Body of pancreas (tissue), 4 donors: ENCODE results near the gene RPRD1A. TPM values are rescaled to one million over a fixed set of nuclear protein-coding genes. Genes with fewer than 3 reads are reported as not detected.
"Not testable (repeated sequence)": the region's sequence is repeated elsewhere in the genome, so short reads cannot be mapped to it uniquely, and the experiment has no call there.

ENCODE experiments used
- ATAC-seq: fragments of 150-250 bp; one replicate; pipeline ENCODE4 v1.9.1; 2016
- DNase-seq, 4 donors: peaks; one replicate each; pipeline ENCODE4 v3.0.0-alpha.2; 2019
- H3K27ac ChIP-seq, 4 donors: fragments of 200-600 bp; sonication (generic); 1 replicate in 3 of 4; 2 replicates in 1 of 4; pipeline versions ENCODE4 v1.5.1 to v1.6.1; 2016 to 2019; ENCODE audit warnings: mild to moderate bottlenecking in 1 of 4, mixed read lengths in 1 of 4, moderate library complexity in 1 of 4
- H3K27me3 ChIP-seq, 2 donors: fragments of 200-600 bp; sonication (generic); one replicate each; pipeline ENCODE4 v1.6.0; 2016; ENCODE audit warnings: mild to moderate bottlenecking in 1 of 2
- H3K36me3 ChIP-seq, 2 donors: fragments of 200-600 bp; sonication (generic); replicated peaks in 1 of 2; 2 replicates each; pipeline ENCODE4 v1.5.1; 2016; ENCODE audit warnings: low read depth in 2 of 2; ENCODE audit not compliant: insufficient read depth in 1 of 2
- H3K4me1 ChIP-seq: fragments of 200-600 bp; sonication (generic); one replicate; pipeline ENCODE4 v1.6.0; 2016
- H3K4me3 ChIP-seq, 2 donors: fragments of 200-600 bp; sonication (generic); 1 replicate in 1 of 2; 2 replicates in 1 of 2; pipeline ENCODE4 v1.5.1; 2016 to 2019
- H3K9me3 ChIP-seq, 3 donors: fragments of 200-600 bp; sonication (generic); 1 replicate in 2 of 3; 2 replicates in 1 of 3; pipeline ENCODE4 v1.5.1; 2016
- CTCF ChIP-seq, 7 experiments: fragments of 450-650 bp in 4 of 7; fragments of 200-600 bp in 3 of 7; sonication (generic) in 3 of 7; IDR thresholded peaks; one replicate each; pipeline ENCODE4 v1.5.1; 2016 to 2019; ENCODE audit warnings: antibody characterized with exemption in 7 of 7
- POLR2A ChIP-seq, 3 donors: fragments of 450-650 bp; IDR thresholded peaks; one replicate each; pipeline ENCODE4 v1.6.1; 2016; ENCODE audit warnings: antibody characterized with exemption in 3 of 3, mild to moderate bottlenecking in 2 of 3
- WGBS, 2 donors: methylation state at CpG; one replicate each; pipeline ENCODE4 v1.1.5; 2017; 5-methylcytosine and 5-hydroxymethylcytosine counted together
- intact Hi-C: fragments of 100-400 bp; cut with DNase I; formaldehyde crosslinking; loops from one replicate; pipeline ENCODE4 v1.15.1; 2023
- total RNA-seq, 2 donors: library from RNA; depleted of rRNA; stranded (reverse); fragments of >200 nt; gene quantifications; one replicate each; pipeline ENCODE4 v1.1.0, GENCODE V29; 2016

RPRD1A gene
- total RNA-seq, 2 donors from 2014 or later, result 36.3 to 66.6 TPM

GRCh38 chr18:35969676-35970075 lies 97.7 kb downstream of the RPRD1A start:
- Histone ChIP-seq H3K4me1 (peaks cover 21% of the 10 kb centered on the region), H3K4me3 (no peak overlapping the region), H3K27me3 (no peaks in the 10 kb centered on the region), H3K36me3 (no peaks in the 10 kb centered on the region), H3K27ac (no peak overlapping the region), H3K9me3 (no peaks in the 10 kb centered on the region)
- TF ChIP-seq CTCF (IDR thresholded peaks at IDR 0.05), result no peak
- no peak for TF ChIP-seq POLR2A (IDR thresholded peaks at IDR 0.05)
- DNase-seq (no peak), ATAC-seq (no peak)
- intact Hi-C loops, result no loop called here

DNA sequence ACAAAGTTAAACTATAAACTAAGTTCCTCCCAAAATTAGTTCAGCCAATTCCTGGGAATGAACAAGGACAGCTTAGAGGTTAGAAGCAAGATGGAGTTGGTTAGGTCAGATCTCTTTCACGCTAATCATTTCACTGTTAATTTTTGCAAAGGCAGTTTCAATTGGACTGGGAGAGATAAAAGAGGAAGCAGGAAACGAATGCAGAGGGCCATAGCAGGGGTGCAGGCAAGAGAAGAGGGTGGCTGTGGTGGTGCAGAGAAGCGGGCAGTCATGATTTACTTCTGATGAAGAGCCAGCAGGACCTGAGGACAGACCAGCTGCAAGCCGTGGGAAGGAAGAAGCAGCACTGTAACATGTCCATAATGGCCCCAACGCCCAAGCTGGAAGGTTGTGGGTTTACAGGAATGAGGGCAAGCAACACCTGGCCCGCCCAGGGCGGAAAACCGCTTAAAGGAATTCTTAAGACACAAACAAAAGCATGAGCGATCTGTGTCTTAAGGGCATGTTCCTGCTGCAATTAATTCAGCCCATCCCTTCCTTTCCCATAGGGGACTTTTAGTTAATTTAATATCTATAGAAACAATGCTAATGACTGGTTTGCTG lies 99.0 kb downstream of the RPRD1A start:
- Histone ChIP-seq H3K27ac (no peak overlapping the region), H3K4me1 (peaks cover 11% of the 10 kb centered on the region), H3K36me3 (no peaks in the 10 kb centered on the region), H3K4me3 (no peak overlapping the region), H3K27me3 (no peaks in the 10 kb centered on the region), H3K9me3 (no peaks in the 10 kb centered on the region)
- TF ChIP-seq CTCF (IDR thresholded peaks at IDR 0.05) (no peak), POLR2A (IDR thresholded peaks at IDR 0.05) (no peak)
- DNase-seq (no peak), ATAC-seq (no peak)
- 76 to 79% methylated on average over 9 of the region's 9 CpGs for WGBS, 2 donors
- intact Hi-C loops, result no loop called here

DNA sequence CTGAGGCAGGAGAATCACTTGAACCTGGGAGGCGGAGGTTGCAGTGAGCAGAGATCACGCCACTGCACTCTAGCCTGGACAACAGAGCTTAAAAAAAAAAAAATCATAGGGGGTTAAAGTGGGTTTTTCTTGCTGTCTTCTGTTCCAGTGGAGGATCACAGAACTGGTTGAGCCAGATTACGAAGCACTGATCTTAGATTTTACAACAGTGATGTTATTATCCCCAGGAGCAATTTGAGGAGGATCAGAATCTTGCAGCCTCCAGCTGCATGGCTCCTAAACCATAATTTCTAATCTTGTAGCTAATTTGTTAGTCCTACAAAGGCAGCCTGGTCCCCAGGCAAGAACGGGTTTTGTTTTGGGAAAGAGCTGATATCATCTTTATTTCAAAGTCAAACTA lies 99.5 kb downstream of the RPRD1A start:
- 78 to 79% methylated on average over 4 of the region's 4 CpGs for WGBS, 2 donors
- H3K36me3 ChIP-seq, H3K4me1 ChIP-seq, H3K4me3 ChIP-seq, intact Hi-C loops, H3K27ac ChIP-seq, ATAC-seq, H3K27me3 ChIP-seq, H3K9me3 ChIP-seq, DNase-seq: not testable (repeated sequence)

GRCh38 chr18:35964319-35964718 lies 103.0 kb downstream of the RPRD1A start:
- no peaks in the 10 kb centered on the region for H3K27me3 ChIP-seq
- TF ChIP-seq CTCF (IDR thresholded peaks at IDR 0.05) (no peak), POLR2A (IDR thresholded peaks at IDR 0.05) (no peak)
- ATAC-seq, result no peak
- no peak for DNase-seq
- intact Hi-C loops, result no loop called here
- no peaks in the 10 kb centered on the region for H3K9me3 ChIP-seq
- no peaks in the 10 kb centered on the region for H3K4me1 ChIP-seq
- H3K4me3 ChIP-seq, result no peak overlapping the region
- no peak overlapping the region for H3K27ac ChIP-seq
- H3K36me3 ChIP-seq, result peaks cover 0 to 3% of the 10 kb centered on the region in 2 donors

DNA sequence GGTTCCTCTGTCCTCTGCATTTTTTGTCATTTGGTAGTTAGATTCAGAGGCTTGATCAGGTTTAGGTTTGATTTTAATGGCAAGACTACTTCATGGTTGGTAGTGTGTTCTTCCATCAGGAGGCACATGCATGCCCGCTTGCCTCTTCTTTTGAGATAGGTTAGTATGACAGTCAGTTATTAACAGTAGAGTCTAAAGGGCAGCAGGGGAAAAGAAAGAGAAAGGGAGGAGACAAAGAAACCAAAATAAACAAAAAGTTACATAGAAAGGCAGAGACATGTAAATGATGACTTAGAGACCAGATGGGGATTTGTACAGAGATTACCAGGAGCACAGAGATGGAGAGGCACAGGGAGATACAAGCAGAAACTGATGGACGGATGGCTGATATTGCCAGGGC lies 105.0 kb downstream of the RPRD1A start:
- no peak for DNase-seq
- Histone ChIP-seq H3K27me3 (no peaks in the 10 kb centered on the region), H3K4me3 (no peak overlapping the region), H3K36me3 (peaks cover 0 to 3% of the 10 kb centered on the region in 2 donors), H3K27ac (no peak overlapping the region), H3K9me3 (no peaks in the 10 kb centered on the region), H3K4me1 (no peaks in the 10 kb centered on the region)
- intact Hi-C loops, result no loop called here
- ATAC-seq, result no peak
- 66 to 85% methylated on average over 2 of the region's 2 CpGs for WGBS, 2 donors
- TF ChIP-seq POLR2A (IDR thresholded peaks at IDR 0.05) (no peak), CTCF (IDR thresholded peaks at IDR 0.05) (no peak)
